ENCODE results near the gene RGMB.

Gene RGMB

DNA sequence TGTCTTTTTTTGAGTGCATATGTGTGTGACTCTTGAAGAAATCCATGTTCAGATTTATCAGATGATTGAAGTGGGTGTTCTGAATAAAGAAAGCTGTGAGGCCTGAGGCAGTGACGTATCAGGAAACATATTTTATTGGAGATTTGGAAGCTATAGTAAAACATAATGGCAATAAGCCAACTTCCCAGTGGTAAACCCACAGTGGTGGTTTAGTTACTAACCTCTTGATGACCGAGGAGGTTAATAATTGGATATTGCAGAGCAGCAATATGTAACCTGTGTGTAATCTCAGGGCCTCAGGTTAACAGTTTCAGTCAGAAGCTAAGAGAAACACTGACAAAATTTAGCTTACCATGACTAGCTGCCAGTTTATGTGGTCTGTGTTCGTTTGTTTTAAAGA lies 6.9 kb downstream of the RGMB start:
- TF ChIP-seq SIN3A (IDR thresholded peaks at IDR 0.05; ENCODE audit: borderline replicate concordance, insufficient read depth, low read length): no peak
- TF ChIP-seq TAF1 (IDR thresholded peaks at IDR 0.05; ENCODE audit: borderline replicate concordance, insufficient read depth, low read length): no peak

DNA sequence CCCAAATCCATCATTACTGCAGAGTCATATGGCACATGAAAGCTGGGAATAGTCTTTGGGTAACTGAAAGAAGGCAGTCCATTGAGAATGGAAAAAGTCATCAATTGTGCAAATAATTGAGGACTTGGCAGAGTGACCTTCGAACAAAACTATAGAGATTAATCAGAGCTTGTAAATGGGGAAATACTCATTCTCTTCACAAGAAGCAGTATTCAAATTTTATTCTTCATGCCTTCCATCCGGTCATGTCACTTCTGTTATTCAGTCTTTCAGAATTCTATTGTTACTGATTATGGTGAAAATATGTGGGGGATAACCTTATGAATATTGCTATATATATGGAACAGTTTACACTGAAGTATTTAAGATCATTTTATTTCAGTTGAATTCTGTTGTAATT lies 8.1 kb downstream of the RGMB start:
- no peak for TF ChIP-seq FOXP2 (optimal IDR thresholded peaks at IDR 0.05; ENCODE audit: borderline replicate concordance, extremely low read depth, extremely low read length, insufficient read depth)
- TF ChIP-seq, protein P1, sequence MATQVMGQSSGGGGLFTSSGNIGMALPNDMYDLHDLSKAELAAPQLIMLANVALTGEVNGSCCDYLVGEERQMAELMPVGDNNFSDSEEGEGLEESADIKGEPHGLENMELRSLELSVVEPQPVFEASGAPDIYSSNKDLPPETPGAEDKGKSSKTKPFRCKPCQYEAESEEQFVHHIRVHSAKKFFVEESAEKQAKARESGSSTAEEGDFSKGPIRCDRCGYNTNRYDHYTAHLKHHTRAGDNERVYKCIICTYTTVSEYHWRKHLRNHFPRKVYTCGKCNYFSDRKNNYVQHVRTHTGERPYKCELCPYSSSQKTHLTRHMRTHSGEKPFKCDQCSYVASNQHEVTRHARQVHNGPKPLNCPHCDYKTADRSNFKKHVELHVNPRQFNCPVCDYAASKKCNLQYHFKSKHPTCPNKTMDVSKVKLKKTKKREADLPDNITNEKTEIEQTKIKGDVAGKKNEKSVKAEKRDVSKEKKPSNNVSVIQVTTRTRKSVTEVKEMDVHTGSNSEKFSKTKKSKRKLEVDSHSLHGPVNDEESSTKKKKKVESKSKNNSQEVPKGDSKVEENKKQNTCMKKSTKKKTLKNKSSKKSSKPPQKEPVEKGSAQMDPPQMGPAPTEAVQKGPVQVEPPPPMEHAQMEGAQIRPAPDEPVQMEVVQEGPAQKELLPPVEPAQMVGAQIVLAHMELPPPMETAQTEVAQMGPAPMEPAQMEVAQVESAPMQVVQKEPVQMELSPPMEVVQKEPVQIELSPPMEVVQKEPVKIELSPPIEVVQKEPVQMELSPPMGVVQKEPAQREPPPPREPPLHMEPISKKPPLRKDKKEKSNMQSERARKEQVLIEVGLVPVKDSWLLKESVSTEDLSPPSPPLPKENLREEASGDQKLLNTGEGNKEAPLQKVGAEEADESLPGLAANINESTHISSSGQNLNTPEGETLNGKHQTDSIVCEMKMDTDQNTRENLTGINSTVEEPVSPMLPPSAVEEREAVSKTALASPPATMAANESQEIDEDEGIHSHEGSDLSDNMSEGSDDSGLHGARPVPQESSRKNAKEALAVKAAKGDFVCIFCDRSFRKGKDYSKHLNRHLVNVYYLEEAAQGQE (IDR thresholded peaks at IDR 0.05; ENCODE audit: insufficient read depth in 1 of 2, low read depth in 2 of 2, low read length in 2 of 2): no peak
- TF ChIP-seq POLR2AphosphoS5 (IDR thresholded peaks at IDR 0.05; ENCODE audit: low read depth, low read length): no peak
- TF ChIP-seq SIN3A (IDR thresholded peaks at IDR 0.05; ENCODE audit: borderline replicate concordance, insufficient read depth, low read length): no peak
- TF ChIP-seq TAF1 (IDR thresholded peaks at IDR 0.05; ENCODE audit: borderline replicate concordance, insufficient read depth, low read length): no peak

DNA sequence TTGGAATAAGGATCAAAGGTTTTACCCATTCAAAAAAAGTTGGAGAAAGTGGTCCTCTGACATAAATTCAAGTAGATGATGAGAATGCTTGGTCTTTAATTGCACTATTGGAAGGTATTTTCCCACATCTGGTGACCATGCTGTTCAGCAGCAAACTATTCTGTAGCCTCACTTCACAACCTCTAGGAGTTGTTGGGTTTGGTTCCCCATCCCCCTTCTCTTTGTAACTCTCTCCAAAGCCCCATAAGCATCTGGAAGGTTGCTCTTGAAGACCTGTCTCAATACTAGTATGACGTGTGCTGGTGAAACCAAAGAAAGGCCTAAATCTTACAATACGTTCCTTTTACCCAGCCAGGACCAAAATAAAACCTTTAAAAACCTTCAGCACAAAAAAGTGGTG lies 8.5 kb downstream of the RGMB start:
- TF ChIP-seq, protein P1 (IDR thresholded peaks at IDR 0.05; ENCODE audit: insufficient read depth in 1 of 2, low read depth in 2 of 2, low read length in 2 of 2): no peak
- TF ChIP-seq POLR2AphosphoS5 (IDR thresholded peaks at IDR 0.05; ENCODE audit: low read depth, low read length) (no peak), TAF1 (IDR thresholded peaks at IDR 0.05; ENCODE audit: borderline replicate concordance, insufficient read depth, low read length) (no peak), SIN3A (IDR thresholded peaks at IDR 0.05; ENCODE audit: borderline replicate concordance, insufficient read depth, low read length) (no peak), FOXP2 (optimal IDR thresholded peaks at IDR 0.05; ENCODE audit: borderline replicate concordance, extremely low read depth, extremely low read length, insufficient read depth) (no peak)

DNA sequence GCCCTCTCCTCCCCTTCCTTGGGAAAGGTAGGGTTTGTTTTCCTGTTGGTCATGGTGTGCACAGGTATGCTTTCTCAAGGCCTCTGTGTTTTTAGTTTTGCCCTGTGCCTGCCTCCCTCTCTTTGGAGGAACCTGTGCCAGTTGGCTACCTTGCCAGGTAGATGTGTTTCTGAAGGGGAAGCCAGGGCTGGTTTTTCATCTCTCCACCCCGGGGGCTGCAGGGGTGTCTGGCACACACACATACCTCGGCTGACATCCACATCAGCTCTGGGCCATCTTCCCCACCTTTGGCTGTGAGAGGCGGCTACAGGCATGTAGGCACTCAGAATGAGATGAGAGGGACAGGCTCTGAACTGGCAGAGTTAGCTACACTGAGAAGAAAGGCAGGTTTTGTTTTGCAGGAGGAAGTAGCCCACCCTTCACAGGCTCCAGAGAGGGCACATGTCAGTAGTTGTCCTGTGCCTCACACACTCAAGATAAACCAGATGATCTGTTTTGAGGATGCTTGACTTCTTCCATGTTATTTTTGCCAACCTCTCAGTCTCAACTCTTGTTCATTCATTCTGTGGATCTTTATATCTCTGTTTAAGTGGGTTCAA lies 9.7 kb downstream of the RGMB start:
- TF ChIP-seq POLR2AphosphoS5 (IDR thresholded peaks at IDR 0.05; ENCODE audit: low read depth, low read length): no peak
- no peak for TF ChIP-seq SIN3A (IDR thresholded peaks at IDR 0.05; ENCODE audit: borderline replicate concordance, insufficient read depth, low read length)
- TF ChIP-seq, protein P1 (IDR thresholded peaks at IDR 0.05; ENCODE audit: insufficient read depth in 1 of 2, low read depth in 2 of 2, low read length in 2 of 2): no peak
- no peak for TF ChIP-seq TAF1 (IDR thresholded peaks at IDR 0.05; ENCODE audit: borderline replicate concordance, insufficient read depth, low read length)
- no peak for TF ChIP-seq FOXP2 (optimal IDR thresholded peaks at IDR 0.05; ENCODE audit: borderline replicate concordance, extremely low read depth, extremely low read length, insufficient read depth)

DNA sequence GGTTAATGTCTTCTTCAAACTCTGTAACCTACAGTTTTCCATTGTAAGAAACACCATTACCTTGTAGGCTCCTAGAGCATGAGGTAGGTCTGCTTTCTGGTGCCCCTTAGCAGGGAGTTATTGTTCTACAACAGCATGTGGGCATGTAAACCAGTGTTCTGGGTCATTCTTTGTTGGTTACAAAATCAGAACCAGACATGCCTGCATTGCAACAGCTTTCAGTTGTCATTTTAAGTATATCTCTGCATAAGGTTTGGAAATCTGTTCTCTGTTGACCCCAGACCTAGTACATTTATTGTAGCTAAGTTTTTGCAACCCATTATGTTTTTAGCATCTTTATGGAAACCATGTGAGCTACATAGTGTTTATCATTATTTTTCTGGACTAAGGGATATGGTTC lies 10.9 kb downstream of the RGMB start:
- TF ChIP-seq SIN3A (IDR thresholded peaks at IDR 0.05; ENCODE audit: borderline replicate concordance, insufficient read depth, low read length): no peak
- TF ChIP-seq POLR2AphosphoS5 (IDR thresholded peaks at IDR 0.05; ENCODE audit: low read depth, low read length): no peak
- TF ChIP-seq TAF1 (IDR thresholded peaks at IDR 0.05; ENCODE audit: borderline replicate concordance, insufficient read depth, low read length): no peak
- TF ChIP-seq, protein P1 (IDR thresholded peaks at IDR 0.05; ENCODE audit: insufficient read depth in 1 of 2, low read depth in 2 of 2, low read length in 2 of 2): no peak
- TF ChIP-seq FOXP2 (optimal IDR thresholded peaks at IDR 0.05; ENCODE audit: borderline replicate concordance, extremely low read depth, extremely low read length, insufficient read depth): no peak
